Activated CD4-positive, alpha-beta T cell treated with anti-CD3 and anti-CD28 coated beads, Interleukin-2, amount 10 ng/mL, durations not matched to agents 24 days and 14 days (primary cell): ENCODE data around the gene PSEN2. TPM values are rescaled to one million over a fixed set of nuclear protein-coding genes. Genes with fewer than 3 reads are reported as not detected.
"Not testable (repeated sequence)": the region's sequence is repeated elsewhere in the genome, so short reads cannot be mapped to it uniquely, and the experiment has no call there.

Source experiments
- DNase-seq: peaks from one replicate; pipeline ENCODE4 v3.0.0; 2022
- H3K27ac Mint-ChIP-seq: one replicate; pipeline ENCODE4 v1.8.0; 2022; ENCODE audit warnings: mild to moderate bottlenecking, mixed read lengths
- H3K27me3 Mint-ChIP-seq: one replicate; pipeline ENCODE4 v1.8.0; 2022; ENCODE audit warnings: mixed read lengths
- H3K36me3 Mint-ChIP-seq: one replicate; pipeline ENCODE4 v1.8.0; 2022; ENCODE audit warnings: low read depth, mild to moderate bottlenecking, mixed read lengths
- H3K4me1 Mint-ChIP-seq: one replicate; pipeline ENCODE4 v1.8.0; 2021; ENCODE audit warnings: mixed read lengths
- H3K4me3 Mint-ChIP-seq: one replicate; pipeline ENCODE4 v1.8.0; 2022; ENCODE audit warnings: mild to moderate bottlenecking, moderate library complexity, mixed read lengths
- H3K9me3 Mint-ChIP-seq: one replicate; pipeline ENCODE4 v1.8.0; 2021; ENCODE audit warnings: mixed read lengths
- intact Hi-C: fragments of 100-400 bp; cut with micrococcal nuclease; formaldehyde crosslinking; loops from one replicate; pipeline ENCODE4 v1.15.1; 2023
- total RNA-seq: library from RNA; stranded (reverse); gene quantifications from 2 replicates; pipeline ENCODE4 v1.2.3, GENCODE V29; 2022

Gene PSEN2
- total RNA-seq, 1 donor from 2014 or later: 10.4 TPM

- Mint-ChIP-seq H3K36me3 (peaks cover 11% of the 10 kb centered on the region), H3K27ac (no peak overlapping the region), H3K27me3 (no peaks in the 10 kb centered on the region), H3K4me1 (no peaks in the 10 kb centered on the region), H3K9me3 (no peaks in the 10 kb centered on the region), H3K4me3 (no peak overlapping the region)
- DNase-seq: no peak
- intact Hi-C loops: no loop called here
These were observed 32.2 kb downstream of the PSEN2 start for GRCh38 chr1:226902601-226903000.

- peaks cover 11% of the 10 kb centered on the region for H3K36me3 Mint-ChIP-seq
- no peak overlapping the region for H3K4me3 Mint-ChIP-seq
- H3K27me3 Mint-ChIP-seq: no peaks in the 10 kb centered on the region
- no peak overlapping the region for H3K27ac Mint-ChIP-seq
- intact Hi-C loops: no loop called here
- no peaks in the 10 kb centered on the region for H3K9me3 Mint-ChIP-seq
- no peaks in the 10 kb centered on the region for H3K4me1 Mint-ChIP-seq
- DNase-seq: no peak
These were observed 33.7 kb downstream of the PSEN2 start for GRCh38 chr1:226903819-226904716.

- Mint-ChIP-seq H3K4me1 (no peaks in the 10 kb centered on the region), H3K4me3 (no peak overlapping the region), H3K9me3 (no peaks in the 10 kb centered on the region), H3K27ac (no peak overlapping the region), H3K36me3 (peaks cover 6% of the 10 kb centered on the region), H3K27me3 (no peaks in the 10 kb centered on the region)
- no peak for DNase-seq
- intact Hi-C loops: no loop called here
These were observed 34.4 kb downstream of the PSEN2 start for GRCh38 chr1:226904772-226905171.

- no peaks in the 10 kb centered on the region for H3K4me1 Mint-ChIP-seq
- no peak overlapping the region for H3K27ac Mint-ChIP-seq
- DNase-seq: no peak
- peaks cover 5% of the 10 kb centered on the region for H3K36me3 Mint-ChIP-seq
- no peaks in the 10 kb centered on the region for H3K27me3 Mint-ChIP-seq
- no peak overlapping the region for H3K4me3 Mint-ChIP-seq
- no peaks in the 10 kb centered on the region for H3K9me3 Mint-ChIP-seq
- intact Hi-C loops: no loop called here
These were observed 38.0 kb downstream of the PSEN2 start for GRCh38 chr1:226908419-226908818.

GRCh38 chr1:226908913-226909312 is 38.5 kb downstream of the PSEN2 start:
- Mint-ChIP-seq H3K36me3 (peaks cover 3% of the 10 kb centered on the region), H3K27ac (no peak overlapping the region), H3K9me3 (no peaks in the 10 kb centered on the region), H3K27me3 (no peaks in the 10 kb centered on the region), H3K4me1 (no peaks in the 10 kb centered on the region), H3K4me3 (no peak overlapping the region)
- no peak for DNase-seq
- intact Hi-C loops: no loop called here

- no peaks in the 10 kb centered on the region for H3K9me3 Mint-ChIP-seq
- intact Hi-C loops: no loop called here
- no peak overlapping the region for H3K27ac Mint-ChIP-seq
- H3K4me1 Mint-ChIP-seq: peaks cover 7% of the 10 kb centered on the region
- peaks cover 3% of the 10 kb centered on the region for H3K36me3 Mint-ChIP-seq
- H3K27me3 Mint-ChIP-seq: no peaks in the 10 kb centered on the region
- no peak overlapping the region for H3K4me3 Mint-ChIP-seq
- DNase-seq: peak; percentile 77
These were observed 42.3 kb downstream of the PSEN2 start for GRCh38 chr1:226912587-226913176.

- Mint-ChIP-seq H3K4me1 (peaks cover 7% of the 10 kb centered on the region), H3K36me3 (no peaks in the 10 kb centered on the region), H3K9me3 (no peaks in the 10 kb centered on the region), H3K27ac (peak overlapping the region; percentile 6), H3K4me3 (no peak overlapping the region), H3K27me3 (no peaks in the 10 kb centered on the region)
- DNase-seq: no peak
- intact Hi-C loops: loop anchor here (1.0 kb wide), 1 partner anchor 24 kb away; no protein-coding TSS in a partner anchor
These were observed 45.2 kb downstream of the PSEN2 start for GRCh38 chr1:226915672-226915995.

- intact Hi-C loops: no loop called here
- Mint-ChIP-seq H3K27ac (no peak overlapping the region), H3K36me3 (no peaks in the 10 kb centered on the region), H3K9me3 (peaks cover 3% of the 10 kb centered on the region), H3K27me3 (no peaks in the 10 kb centered on the region), H3K4me1 (peaks cover 7% of the 10 kb centered on the region), H3K4me3 (no peak overlapping the region)
- no peak for DNase-seq
These were observed 46.1 kb downstream of the PSEN2 start for GRCh38 chr1:226916497-226916896.

GRCh38 chr1:226919587-226919986 is 49.2 kb downstream of the PSEN2 start:
- Mint-ChIP-seq H3K27ac (no peak overlapping the region), H3K4me3 (no peak overlapping the region), H3K4me1 (peaks cover 6% of the 10 kb centered on the region), H3K36me3 (no peaks in the 10 kb centered on the region), H3K9me3 (peaks cover 3% of the 10 kb centered on the region), H3K27me3 (no peaks in the 10 kb centered on the region)
- no peak for DNase-seq
- intact Hi-C loops: no loop called here

GRCh38 chr1:226919995-226920394 is 49.6 kb downstream of the PSEN2 start:
- intact Hi-C loops: no loop called here
- no peak overlapping the region for H3K27ac Mint-ChIP-seq
- no peak for DNase-seq

GRCh38 chr1:226920446-226920894 is 50.1 kb downstream of the PSEN2 start:
- intact Hi-C loops: no loop called here
- no peak for DNase-seq
- no peak overlapping the region for H3K4me3 Mint-ChIP-seq
- H3K4me1 Mint-ChIP-seq: no peaks in the 10 kb centered on the region
- H3K9me3 Mint-ChIP-seq: peaks cover 3% of the 10 kb centered on the region
- H3K27ac Mint-ChIP-seq: no peak overlapping the region
- no peaks in the 10 kb centered on the region for H3K36me3 Mint-ChIP-seq
- H3K27me3 Mint-ChIP-seq: no peaks in the 10 kb centered on the region

More at GRCh38 chr1:226919995-226920394, 49.6 kb downstream of the PSEN2 start:
- Mint-ChIP-seq H3K27me3 (no peaks in the 10 kb centered on the region), H3K4me1 (peaks cover 3% of the 10 kb centered on the region), H3K9me3 (peaks cover 3% of the 10 kb centered on the region), H3K4me3 (no peak overlapping the region), H3K36me3 (no peaks in the 10 kb centered on the region)

- Mint-ChIP-seq H3K27me3 (no peaks in the 10 kb centered on the region), H3K27ac (no peak overlapping the region), H3K36me3 (peaks cover under 1% of the 10 kb centered on the region), H3K4me3 (no peak overlapping the region), H3K4me1 (no peaks in the 10 kb centered on the region), H3K9me3 (peaks cover 6% of the 10 kb centered on the region)
- intact Hi-C loops: no loop called here
- DNase-seq: no peak
These were observed 51.1 kb downstream of the PSEN2 start for GRCh38 chr1:226921504-226921903.

GRCh38 chr1:226929260-226930111 is 59.1 kb downstream of the PSEN2 start:
- intact Hi-C loops: loop anchor here (10.0 kb wide), 1 partner anchor 805 kb away; the partner anchor contains the start of genes JMJD4 and SNAP47
- H3K4me3 Mint-ChIP-seq, H3K36me3 Mint-ChIP-seq, DNase-seq, H3K27ac Mint-ChIP-seq, H3K27me3 Mint-ChIP-seq, H3K4me1 Mint-ChIP-seq: not testable (repeated sequence)
- H3K9me3 Mint-ChIP-seq: peaks cover 18% of the 10 kb centered on the region
